HG02884 (cell line): ENCODE results near the gene DZIP3.
"Not testable (repeated sequence)": the region's sequence is repeated elsewhere in the genome, so short reads cannot be mapped to it uniquely, and the experiment has no call there.

Source experiments
- ATAC-seq: cut with Tn5 transposase; IDR thresholded peaks from one replicate; pipeline ENCODE4 v1.9.1; 2021; ENCODE audit warnings: mild to moderate bottlenecking, moderate library complexity; ENCODE audit not compliant: unreplicated experiment

The DZIP3 gene

DNA sequence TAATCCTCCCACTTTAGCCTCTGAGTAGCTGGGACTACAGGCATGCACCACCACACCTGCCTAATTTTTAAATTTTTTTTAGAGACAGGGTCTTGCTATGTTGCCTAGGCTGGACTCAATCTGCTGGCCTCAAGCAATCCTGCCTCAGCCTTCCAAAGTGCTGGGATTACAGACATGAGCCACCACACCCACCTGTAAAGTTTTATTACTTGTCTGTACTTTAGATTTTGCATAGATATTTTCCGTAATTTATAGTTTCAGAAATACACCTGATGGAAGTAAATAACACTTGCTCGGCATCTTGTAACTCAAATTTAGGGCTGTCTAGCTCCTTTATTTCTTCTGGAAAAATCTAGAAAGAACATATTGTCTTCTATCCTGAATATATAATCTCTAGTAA, 5.8 kb downstream of the DZIP3 start:
- ATAC-seq = no peak

DNA sequence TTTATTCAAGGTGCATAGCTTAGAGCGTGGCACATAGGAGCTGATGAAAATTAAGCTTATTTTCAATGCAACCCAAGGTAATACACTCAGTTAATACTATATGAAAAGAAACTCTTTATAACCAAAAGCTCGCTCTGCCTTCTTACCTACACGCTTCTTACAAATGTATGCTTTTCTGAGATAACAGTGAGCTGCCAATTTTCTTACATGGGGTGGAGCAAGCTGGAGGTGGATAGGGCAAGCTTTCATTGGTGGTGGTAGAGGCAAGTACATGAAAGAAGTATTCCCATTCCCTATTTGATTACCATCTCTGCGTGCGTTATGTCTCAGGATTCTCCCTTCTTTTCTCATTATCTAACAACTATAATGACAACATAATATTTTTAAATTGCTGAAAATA, 8.9 kb downstream of the DZIP3 start:
- no peak for ATAC-seq

DNA sequence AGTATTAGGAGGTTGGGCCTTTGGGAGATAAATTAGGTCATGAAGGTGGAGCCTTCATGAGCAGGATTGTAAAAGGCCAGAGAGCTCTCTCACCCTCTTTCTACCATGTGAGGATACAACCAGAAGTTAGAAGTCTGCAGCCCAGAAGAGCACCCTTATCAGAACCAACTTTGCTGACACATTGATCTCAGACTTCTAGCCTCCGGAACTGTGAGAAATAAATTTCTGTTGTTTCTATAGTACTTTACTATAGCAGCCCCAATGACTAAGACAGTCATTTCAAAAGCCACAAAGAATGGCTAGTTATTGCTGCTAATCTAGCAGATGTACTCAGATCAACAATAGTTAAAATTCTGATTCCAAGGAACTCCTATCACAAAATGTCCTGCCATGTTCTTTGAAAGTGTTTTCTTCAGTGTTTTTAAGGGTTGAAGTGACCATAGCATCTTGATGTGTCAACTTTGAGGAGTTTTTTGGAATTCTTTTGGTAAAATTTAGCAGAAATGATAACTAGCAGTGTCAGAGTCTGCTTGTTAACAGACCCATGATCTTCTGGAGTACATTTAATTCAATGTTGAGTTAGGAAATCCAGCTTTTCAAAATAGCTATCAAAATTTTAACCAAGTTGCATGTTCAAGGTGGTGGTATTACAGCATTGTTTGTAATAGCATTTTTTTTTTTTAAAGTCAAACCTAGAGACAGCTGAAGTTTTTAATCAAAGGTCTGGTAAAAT, 10.3 kb downstream of the DZIP3 start:
- no peak for ATAC-seq

DNA sequence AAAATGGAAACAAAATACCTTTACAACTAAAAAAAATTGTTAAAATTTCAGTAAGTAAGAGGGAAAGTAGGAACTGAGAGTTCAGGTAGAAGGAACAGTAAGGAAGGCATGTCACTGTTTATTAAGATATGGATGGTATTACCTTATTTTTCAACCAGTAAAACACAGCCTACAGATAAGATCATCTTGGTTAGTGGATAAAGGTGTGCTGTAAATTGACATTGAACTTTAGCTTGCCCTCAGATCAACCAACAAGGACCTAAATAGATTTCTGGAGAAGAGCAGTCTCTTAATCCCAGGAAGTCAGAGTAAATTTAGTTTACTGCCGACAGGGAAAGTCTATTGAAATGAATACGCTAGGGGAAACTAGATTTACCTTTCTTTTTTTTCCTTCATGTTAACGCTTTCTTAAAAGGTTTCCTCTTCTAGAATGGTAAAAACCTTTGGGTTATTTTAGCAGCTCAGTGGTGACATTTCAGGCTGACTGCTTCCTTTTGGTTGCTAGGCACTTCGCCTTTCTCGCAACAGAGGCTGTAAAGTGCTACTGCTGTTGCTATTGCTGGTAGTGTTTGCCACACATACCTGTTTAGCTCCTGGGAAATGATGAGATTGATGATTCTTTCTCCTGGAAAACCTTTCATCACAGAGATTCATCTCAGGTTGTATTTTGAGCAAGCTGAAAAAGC, 12.9 kb downstream of the DZIP3 start:
- ATAC-seq = peak; percentile 57

DNA sequence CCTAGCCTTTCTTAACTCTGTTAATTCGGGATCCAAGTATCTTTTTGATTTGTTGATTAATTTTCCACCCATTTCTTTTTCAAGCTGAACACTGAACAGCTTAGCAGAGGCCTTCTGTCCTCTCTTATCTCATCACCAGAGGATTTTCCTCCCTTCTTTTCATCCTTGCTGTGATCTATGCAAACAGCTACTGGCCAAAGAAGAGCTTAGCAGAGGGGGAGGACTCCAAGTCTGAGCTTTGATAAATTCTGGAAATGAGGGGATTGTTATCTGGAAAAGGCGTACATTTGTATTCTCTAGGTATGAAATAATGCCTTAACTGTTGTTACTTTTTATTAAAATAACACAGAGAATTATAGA, 13.4 kb downstream of the DZIP3 start:
- no peak for ATAC-seq

DNA sequence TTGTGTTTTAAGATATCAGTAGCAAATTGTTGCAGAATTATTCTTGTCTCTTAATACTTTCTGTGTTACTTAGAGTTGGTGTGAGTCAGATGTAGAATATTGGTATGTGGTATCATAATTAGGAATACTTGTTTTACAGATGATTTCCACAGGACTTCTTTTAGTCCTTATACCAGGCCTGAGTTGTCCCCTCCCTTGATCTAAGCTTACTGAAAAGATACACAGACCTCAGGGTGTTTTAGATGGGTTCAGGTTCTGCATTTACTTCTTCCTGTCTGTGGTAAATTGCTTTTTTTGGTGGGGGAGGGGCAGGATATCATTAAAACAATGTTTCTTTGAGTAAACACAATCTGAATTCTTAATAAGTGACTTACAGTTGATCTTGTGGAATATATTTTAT, 14.2 kb downstream of the DZIP3 start:
- no peak for ATAC-seq

DNA sequence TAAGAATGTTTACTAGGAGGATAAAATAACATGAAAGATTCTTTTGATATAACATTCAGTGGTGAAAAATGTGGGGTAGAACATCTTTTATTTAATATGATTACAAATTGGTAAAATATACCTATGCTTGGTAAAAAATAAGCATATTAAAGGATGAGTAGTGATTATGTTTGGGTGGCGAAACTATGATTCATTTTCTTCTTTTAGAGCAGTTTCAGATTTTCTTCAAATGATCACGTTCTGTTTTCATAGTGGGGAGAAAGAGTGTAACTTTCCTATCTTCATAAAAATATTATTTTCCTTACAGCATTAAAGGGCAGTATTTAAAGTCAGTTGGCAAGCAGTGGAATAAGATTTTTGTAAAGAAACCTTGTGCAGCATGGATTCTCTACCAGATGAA, 15.5 kb downstream of the DZIP3 start:
- ATAC-seq = no peak

DNA sequence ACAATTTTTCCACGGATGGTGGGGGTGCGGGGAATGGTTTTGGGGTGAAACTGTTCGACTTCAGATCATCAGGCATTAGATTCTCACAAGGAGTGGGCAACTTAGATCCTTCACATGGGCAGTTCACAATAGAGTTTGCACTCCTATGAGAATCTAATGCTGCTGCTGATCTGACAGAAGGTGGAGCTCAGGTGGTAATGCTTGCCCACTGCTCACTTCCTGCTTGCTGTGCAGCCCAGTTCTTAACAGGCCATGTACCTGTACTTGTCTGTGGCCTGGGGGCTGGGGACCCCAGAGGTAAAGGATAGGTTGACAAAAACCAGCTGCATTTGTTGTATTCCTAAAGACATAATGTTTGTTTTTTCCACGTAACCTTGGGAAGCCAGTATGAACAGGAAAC, 16.0 kb downstream of the DZIP3 start:
- no peak for ATAC-seq

DNA sequence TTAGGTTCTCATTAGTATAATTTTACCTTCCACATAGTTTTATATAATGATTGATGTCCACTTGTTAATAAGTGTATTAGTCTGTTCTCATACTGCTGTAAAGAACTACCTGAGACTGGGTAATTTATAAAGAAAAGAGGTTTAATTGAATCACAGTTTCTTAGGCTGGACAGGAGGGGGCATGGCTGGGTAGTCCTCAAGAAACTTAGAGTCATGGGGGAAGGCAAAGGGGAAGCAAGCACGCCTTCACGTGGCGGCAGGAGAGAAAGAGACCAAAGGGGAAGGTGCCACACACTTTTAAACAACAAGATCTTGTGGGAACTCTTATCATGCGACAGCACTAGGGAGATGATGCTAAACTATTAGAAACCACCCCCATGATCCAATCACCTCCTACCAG, 19.2 kb downstream of the DZIP3 start:
- ATAC-seq = no peak

DNA sequence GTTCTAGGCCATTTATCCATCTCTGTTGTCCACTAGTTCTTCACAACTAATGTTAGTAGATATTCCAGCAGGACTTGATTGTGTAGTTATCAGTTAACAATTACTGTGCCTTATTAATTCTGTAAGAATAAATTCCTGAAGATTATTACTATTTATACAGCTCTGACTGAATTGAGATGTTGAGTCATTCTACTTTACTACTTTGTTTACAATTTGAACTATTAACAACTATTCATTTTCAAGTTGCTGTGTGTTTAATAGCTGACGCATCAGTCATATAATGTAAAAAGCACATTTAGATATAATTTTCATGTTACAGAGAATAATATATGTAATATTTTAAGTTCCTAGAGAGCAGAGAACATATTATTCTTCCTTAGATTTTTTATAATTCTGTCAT, 21.1 kb downstream of the DZIP3 start:
- no peak for ATAC-seq

DNA sequence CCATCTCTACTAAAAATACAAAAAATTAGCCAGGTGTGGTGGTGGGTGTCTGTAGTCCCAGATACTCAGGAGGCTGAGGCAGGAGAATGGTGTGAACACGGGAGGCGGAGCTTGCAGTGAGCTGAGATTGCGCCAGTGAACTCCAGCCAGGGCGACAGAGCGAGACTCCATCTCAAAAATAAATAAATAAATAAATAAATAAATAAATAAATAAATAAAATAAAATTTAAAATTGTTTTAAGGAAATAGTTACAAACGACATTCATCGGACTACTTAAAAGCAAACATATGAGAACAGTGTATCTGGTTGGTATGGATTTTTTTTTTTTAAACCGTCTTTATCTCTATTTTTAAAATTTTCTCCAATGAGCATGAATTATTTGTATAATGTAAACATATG, 26.6 kb downstream of the DZIP3 start:
- ATAC-seq = not testable (repeated sequence)

DNA sequence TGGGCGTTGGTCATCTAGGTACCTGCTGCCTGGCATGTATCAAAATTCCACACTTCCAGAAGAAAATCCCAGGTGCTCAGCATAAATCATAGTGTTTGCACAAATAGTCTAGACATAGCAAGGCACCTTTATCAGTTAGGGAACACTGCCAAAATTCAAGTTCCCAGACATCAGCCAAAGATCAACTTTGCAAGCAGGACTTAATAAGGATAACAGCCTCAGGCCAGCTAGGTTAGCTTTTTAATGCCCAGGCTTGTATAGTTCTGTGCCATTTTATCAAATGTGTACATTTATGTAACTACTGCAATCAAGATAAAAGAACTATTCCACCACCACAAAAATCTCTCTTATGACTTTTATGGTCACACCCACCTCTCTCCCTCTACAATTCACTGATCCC, 30.7 kb downstream of the DZIP3 start:
- ATAC-seq = no peak

DNA sequence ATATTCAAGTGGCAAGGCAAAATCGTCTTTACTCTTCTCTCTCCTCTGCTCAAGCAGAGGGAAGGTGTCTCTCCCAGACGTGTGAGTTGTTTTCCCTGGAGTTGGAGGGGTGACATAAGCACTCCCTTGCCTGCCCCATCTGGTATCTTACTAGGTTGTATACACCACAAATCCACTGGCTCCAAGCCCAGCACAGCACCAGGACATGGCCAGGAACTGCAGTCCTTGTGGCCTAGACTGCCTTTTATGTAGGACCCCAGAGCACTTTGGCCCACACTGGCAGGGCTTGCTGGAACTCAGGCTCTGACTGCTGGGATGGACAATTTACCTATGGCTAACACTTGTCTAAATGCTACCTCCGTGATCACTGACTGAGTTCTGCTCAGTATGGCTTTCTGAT, 34.0 kb downstream of the DZIP3 start:
- ATAC-seq = no peak

DNA sequence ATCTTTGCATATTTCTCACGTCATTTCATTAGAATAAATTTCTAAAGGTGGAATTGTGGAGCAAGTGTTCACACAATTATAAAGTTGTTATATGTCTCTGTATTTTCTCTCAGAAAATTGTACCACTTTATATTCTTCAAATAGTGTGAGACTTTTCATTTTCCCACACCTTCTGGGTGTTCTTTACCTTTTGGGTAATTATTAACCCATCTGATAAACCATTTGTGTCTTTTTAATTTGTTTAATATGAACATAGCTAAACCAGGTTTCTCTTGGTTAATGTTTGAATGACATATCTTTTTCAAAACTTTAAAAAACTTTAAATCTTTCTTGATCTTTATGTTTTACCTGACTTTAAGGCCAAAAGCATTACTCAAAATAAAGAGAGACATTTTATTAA, 40.5 kb downstream of the DZIP3 start:
- no peak for ATAC-seq

DNA sequence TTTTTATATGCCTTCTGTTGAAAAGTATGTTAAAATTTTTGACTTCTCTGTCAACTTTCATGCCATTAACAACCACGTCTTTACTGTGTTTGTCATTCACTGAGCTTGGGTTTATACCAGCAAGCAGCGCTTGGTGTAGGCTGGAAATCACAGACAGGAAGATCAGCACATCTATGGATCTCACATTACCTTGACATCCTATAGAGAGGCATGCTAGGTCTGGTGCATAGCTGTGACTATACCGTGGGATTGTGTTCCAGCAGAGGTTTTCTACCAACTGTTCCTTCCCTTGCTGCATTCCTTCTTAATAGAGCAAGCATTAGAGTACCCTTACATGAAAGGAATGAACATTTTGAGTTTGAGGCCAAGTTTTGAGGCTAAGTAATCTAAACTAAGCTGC, 53.0 kb downstream of the DZIP3 start:
- no peak for ATAC-seq

DNA sequence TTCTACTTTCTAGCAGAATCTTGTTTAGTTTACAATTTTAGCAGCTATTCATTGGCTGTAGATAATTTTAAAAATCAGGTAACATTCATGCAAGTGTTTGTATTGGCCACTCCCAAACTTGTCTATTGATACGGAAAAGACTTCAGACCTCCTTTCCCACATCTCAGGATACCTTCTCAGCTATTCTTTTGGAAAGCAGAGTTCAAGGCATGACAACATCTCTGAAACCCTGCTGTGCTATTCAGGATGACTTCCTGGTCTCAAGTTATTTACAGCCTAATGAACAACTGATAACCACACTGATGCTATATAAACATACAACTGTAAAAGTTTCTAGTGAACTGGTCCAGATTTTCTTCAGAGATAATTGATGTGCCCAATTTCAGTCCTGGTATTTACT, 55.8 kb downstream of the DZIP3 start:
- ATAC-seq = no peak

DNA sequence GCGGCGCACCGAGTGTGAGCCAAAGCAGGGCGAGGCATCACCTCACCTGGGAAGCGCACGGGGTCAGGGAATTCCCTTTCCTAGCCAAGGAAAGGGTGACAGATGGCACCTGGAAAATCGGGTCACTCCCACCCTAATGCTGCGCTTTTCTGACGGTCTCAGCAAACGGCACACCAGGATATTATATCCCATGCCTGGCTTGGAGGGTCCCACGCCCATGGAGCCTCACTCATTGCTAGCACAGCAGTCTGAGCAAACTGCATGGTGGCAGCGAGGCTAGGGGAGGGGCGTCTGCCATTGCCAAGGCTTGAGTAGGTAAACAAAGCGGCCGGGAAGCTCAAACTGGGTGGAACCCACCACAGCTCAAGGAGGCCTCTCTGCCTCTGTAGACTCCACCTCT, 66.1 kb downstream of the DZIP3 start:
- ATAC-seq = not testable (repeated sequence)

DNA sequence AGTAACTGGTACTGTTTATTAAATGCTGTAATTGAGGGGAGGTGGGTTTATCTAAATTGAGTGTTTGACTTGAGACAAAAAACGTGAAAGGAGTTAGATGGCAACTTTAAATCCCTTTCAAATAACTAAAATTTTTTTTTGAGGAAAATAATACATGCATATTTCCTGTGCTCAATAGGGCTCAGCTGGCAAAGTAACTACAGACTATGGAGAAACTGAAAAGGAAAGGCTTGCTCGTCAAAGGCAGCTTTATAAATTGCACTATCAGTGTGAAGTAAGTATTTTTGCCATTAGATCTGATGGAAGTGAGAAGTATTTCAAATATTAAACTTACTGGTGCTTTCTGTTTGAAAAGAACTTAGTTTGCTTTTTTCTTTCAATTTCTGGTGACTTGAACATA, 72.2 kb downstream of the DZIP3 start:
- no peak for ATAC-seq

DNA sequence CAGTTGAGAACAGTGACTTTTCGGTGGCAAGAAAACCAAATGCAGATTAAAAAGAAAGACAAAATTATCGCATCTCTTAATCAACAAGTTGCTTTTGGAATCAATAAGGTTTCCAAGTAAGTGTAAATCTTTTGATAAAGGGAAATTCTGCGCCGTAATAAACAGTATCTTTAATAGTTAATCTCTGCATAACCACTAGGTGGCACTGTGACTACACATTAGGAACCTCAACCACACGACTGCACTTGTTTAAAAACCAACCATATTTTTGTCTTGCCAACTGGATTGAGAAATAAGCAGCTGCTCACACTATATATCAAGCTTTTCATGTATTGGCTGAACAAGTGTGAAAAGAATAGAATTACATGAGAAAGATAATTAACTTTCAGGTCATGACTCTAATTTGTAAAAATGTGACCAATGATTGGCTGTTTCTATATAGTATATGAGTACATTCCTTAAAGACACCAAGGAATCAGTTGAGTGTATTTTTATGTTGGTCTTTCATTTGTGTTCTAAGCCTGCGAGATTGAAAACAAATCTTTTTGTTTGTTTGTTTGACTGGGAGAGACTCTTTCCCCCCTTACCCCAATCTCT, 72.7 kb downstream of the DZIP3 start:
- peak; percentile 92 for ATAC-seq

DNA sequence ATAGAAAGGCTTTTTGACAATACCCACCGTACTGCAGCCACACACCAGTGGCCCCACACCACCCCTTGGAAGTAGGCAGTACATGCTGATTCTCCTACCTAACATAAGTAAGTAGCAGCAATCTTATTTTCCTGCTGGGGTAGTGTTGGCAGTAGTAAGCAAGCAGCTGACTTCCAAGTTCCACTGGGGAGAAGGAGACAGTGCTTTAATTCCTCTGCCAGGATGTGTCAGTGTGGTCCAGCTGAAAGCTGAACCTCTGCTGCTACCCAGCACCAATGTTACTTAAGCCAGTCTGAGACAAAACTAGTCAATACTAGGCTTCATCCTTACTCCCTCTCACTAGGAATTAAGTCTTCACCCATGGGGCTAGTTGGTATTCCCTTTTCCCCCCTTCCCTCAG, 74.7 kb downstream of the DZIP3 start:
- ATAC-seq = no peak

DNA sequence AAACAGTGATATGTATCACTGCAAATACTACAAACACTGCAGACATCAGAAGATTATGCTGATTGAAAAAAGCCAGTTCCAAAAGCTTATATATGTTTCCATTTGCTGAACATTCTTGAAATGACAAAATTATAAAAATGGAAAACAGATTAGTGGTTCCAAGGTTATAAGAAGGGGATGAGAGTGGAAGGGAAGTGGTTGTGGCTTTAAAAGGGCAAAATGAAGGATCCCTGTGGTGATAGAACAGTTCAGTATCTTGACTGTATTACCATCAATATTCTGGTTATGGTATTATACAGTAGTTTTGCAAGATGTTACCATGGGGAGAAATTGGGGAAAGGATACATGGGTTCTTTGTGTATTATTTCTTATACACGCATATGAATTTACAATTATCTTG, 77.8 kb downstream of the DZIP3 start:
- ATAC-seq = no peak

DNA sequence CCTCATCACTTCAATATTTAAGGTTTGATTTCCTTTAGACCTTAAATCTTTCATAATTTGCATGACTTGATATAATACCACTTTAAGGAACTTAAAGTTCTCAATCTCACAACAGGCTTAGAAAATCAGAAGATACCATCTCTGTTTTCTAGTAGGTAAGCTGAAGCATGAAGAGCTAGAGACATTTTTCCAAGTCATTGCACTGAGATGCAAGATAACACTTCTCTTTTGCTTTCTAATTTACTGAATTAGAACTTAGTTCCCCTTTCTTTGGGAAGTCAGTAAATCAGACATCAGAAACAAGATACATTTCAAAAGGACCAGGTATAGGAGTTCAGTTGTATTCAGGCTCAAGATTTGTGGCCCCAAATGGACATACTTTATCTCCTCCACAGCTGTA, 79.7 kb downstream of the DZIP3 start:
- ATAC-seq = peak; percentile 58

DNA sequence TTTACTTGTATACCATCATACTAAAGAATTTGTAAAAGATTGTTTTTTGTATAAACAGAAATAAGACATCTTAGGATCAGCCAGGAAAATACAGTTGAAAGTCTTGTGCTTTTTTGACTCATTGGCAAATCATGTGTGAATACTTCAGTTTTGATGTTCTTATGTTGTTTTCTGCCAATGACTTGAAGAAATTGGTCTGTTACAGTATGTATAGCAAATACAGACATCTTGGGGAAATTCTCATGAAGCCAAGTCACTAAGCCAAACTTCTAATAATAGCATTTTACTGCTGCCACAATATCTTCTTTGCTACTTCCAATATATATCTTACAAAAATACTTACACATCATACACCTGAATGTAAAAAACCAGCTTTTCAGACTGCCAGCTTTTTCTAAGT, 83.2 kb downstream of the DZIP3 start:
- ATAC-seq = no peak
